K562 (cell line): ENCODE data around the gene CLIP1. TPM values are rescaled to one million over a fixed set of nuclear protein-coding genes. Genes with fewer than 3 reads are reported as not detected.

Experiments used
- ATAC-seq: fragments of 200-7000 bp; cut with Tn5 transposase; 3 replicates; pipeline ENCODE4 v1.9.1; 2020; ENCODE audit warnings: moderate library complexity
- BruUV-seq: library from RNA; stranded (reverse); fragments of 400-500 nt; replicated peaks from 2 replicates; lab custom pipeline; 2021; lab: Mats Ljungman, UMichigan
- CTCF ChIA-PET: fragments of 300-600 bp; formaldehyde crosslinking; extraction: SDS; loops from one replicate; lab custom pipeline; 2021; ENCODE audit warnings: low intra/inter-chr PET ratio; lab: Yijun Ruan, JAX
- POLR2A ChIA-PET: fragments of 300-600, 350-650 bp; sonication (Branson Sonifier 250); formaldehyde crosslinking; extraction: SDS; loops from one replicate; lab custom pipeline; 2021; ENCODE audit warnings: antibody characterized with exemption, inconsistent platforms; lab: Yijun Ruan, JAX
- DNase-seq, 4 experiments: peaks; one replicate each; pipeline versions ENCODE4 v3.0.0 to v3.0.0-alpha.2; 2011 to 2018; ENCODE audit warnings: low spot score in 3 of 4, mixed read lengths in 3 of 4; ENCODE audit errors: extremely low read depth in 1 of 4
- FAIRE-seq: peaks from 2 replicates; lab custom pipeline; 2011; peaks lifted over from hg19 to GRCh38; lab: Jason Lieb, UNC
- H2AFZ ChIP-seq: 2 replicates; pipeline ENCODE4 v1.6.0; 2011; ENCODE audit warnings: low read depth, low read length, control low read depth, inconsistent platforms
- H3K27ac ChIP-seq: fragments of 200-600 bp; 3 replicates; pipeline ENCODE4 v1.8.0; 2011; ENCODE audit warnings: low read depth, mild to moderate bottlenecking, control low read depth, inconsistent platforms, low read length, moderate library complexity, mixed read lengths; ENCODE audit errors: extremely low read depth
- H3K27me3 ChIP-seq, 2 experiments: fragments of 300-600 bp in 1 of 2; 2 replicates in 1 of 2; 3 replicates in 1 of 2; pipeline versions ENCODE4 v1.6.0 to v1.8.0; 2011; ENCODE audit warnings: inconsistent platforms in 2 of 2, low read length in 2 of 2, mild to moderate bottlenecking in 1 of 2, mixed read lengths in 1 of 2, moderate library complexity in 1 of 2; ENCODE audit not compliant: control insufficient read depth in 2 of 2, insufficient read depth in 2 of 2
- H3K36me3 ChIP-seq: fragments of 300-600 bp; 3 replicates; pipeline ENCODE4 v1.8.0; 2011; ENCODE audit warnings: mild to moderate bottlenecking, low read length, inconsistent platforms; ENCODE audit not compliant: control insufficient read depth, insufficient read depth
- H3K4me1 ChIP-seq, 2 experiments: fragments of 200-600 bp in 1 of 2; replicated peaks in 1 of 2; 2 replicates in 1 of 2; 3 replicates in 1 of 2; pipeline versions ENCODE4 v1.5.1 to v1.8.0; 2011; ENCODE audit warnings: inconsistent platforms in 2 of 2, low read length in 2 of 2, mild to moderate bottlenecking in 1 of 2, mixed read lengths in 1 of 2, moderate library complexity in 1 of 2; ENCODE audit not compliant: control insufficient read depth in 2 of 2, insufficient read depth in 2 of 2
- H3K4me2 ChIP-seq: 2 replicates; pipeline ENCODE4 v1.6.1; 2011; ENCODE audit warnings: low read length, control low read depth, inconsistent platforms, mixed read lengths; ENCODE audit not compliant: insufficient read depth
- H3K4me3 ChIP-seq: fragments of 200-600 bp; sonication (generic), shearing (Covaris generic); 2 replicates; pipeline ENCODE4 v1.5.1; 2016; ENCODE audit warnings: control low read depth, inconsistent platforms
- H3K79me2 ChIP-seq: fragments of 200-600 bp; 3 replicates; pipeline ENCODE4 v1.8.0; 2011; ENCODE audit warnings: low read length, inconsistent platforms; ENCODE audit not compliant: control insufficient read depth, insufficient read depth
- H3K9ac ChIP-seq, 2 experiments: 2 replicates each; pipeline versions ENCODE4 v1.6.0 to v1.6.1; 2011; ENCODE audit warnings: low read depth in 2 of 2, low read length in 2 of 2, control low read depth in 1 of 2, inconsistent platforms in 1 of 2, mild to moderate bottlenecking in 1 of 2, mixed read lengths in 1 of 2; ENCODE audit not compliant: insufficient read depth in 1 of 2
- H3K9me1 ChIP-seq: one replicate; pipeline ENCODE4 v1.6.0; 2011; ENCODE audit warnings: inconsistent platforms, mild to moderate bottlenecking, low read length, moderate library complexity; ENCODE audit not compliant: control insufficient read depth, insufficient read depth
- H3K9me3 ChIP-seq: replicated peaks from 2 replicates; pipeline ENCODE4 v1.5.1; 2011; ENCODE audit warnings: low read depth, low read length, inconsistent platforms; ENCODE audit not compliant: control insufficient read depth, insufficient read depth
- H4K20me1 ChIP-seq: replicated peaks from 2 replicates; pipeline ENCODE4 v1.6.1; 2011; ENCODE audit warnings: low read length, inconsistent platforms, mixed read lengths; ENCODE audit not compliant: control insufficient read depth, insufficient read depth
- CBX3 ChIP-seq, 2 experiments: IDR thresholded peaks; 1 replicate in 1 of 2; 2 replicates in 1 of 2; pipeline ENCODE4 v1.6.1; 2012; ENCODE audit warnings: inconsistent platforms in 2 of 2, low read length in 2 of 2, borderline replicate concordance in 1 of 2, control low read depth in 1 of 2
- CREM ChIP-seq: IDR thresholded peaks from 2 replicates; pipeline ENCODE4 v1.6.1; 2014; ENCODE audit warnings: antibody characterized with exemption, low read depth
- ESRRA ChIP-seq: fragments of 450-650 bp; IDR thresholded peaks from 2 replicates; pipeline ENCODE4 v1.6.1; 2014; ENCODE audit warnings: low read depth, mild to moderate bottlenecking, moderate library complexity, borderline replicate concordance
- KDM1A ChIP-seq, 2 experiments: fragments of 450-650 bp; IDR thresholded peaks; 2 replicates each; pipeline ENCODE4 v1.6.1; 2016; ENCODE audit warnings: mild to moderate bottlenecking in 2 of 2
- POLR2H ChIP-seq: IDR thresholded peaks from 2 replicates; pipeline ENCODE4 v1.6.1; 2016; ENCODE audit warnings: missing genetic modification characterization, low read depth, mild to moderate bottlenecking, control low read depth, missing compliant biosample characterization, moderate library complexity
- TAF7 ChIP-seq: fragments of 450-650 bp; IDR thresholded peaks from 2 replicates; pipeline ENCODE4 v1.6.1; 2016; ENCODE audit warnings: missing genetic modification characterization, missing compliant biosample characterization
- TAL1 ChIP-seq: fragments of 450-650 bp; IDR thresholded peaks from 2 replicates; pipeline ENCODE4 v1.6.1; 2016; ENCODE audit warnings: mild to moderate bottlenecking
- ZKSCAN1 ChIP-seq: fragments of 150-350 bp; IDR thresholded peaks from 2 replicates; pipeline ENCODE4 v1.6.1; 2016; ENCODE audit warnings: low read depth, low read length
- ZNF121 ChIP-seq: sonication (generic); formaldehyde crosslinking; conservative IDR thresholded peaks from 2 replicates; pipeline ENCODE4 v1.8.0; 2022; ENCODE audit warnings: missing genetic modification reagents
- ZNF134 ChIP-seq: fragments of 250-450 bp; sonication (Bioruptor Pico); conservative IDR thresholded peaks from 2 replicates; pipeline ENCODE4 v1.4.0; 2020
- ZNF384 ChIP-seq: IDR thresholded peaks from 2 replicates; pipeline ENCODE4 v1.6.1; 2012; ENCODE audit warnings: low read depth, low read length, improper control_type of control experiment
- ZNF57 ChIP-seq: fragments of 450-650 bp; formaldehyde crosslinking; IDR thresholded peaks from 2 replicates; pipeline ENCODE4 v1.4.0; 2020; ENCODE audit warnings: mild to moderate bottlenecking, moderate library complexity
- ZNF785 ChIP-seq: fragments of 250-450 bp; sonication (Bioruptor Pico); IDR thresholded peaks from 2 replicates; pipeline ENCODE4 v1.4.0; 2020; ENCODE audit warnings: mild to moderate bottlenecking
- WGBS: fragments of 100-300 bp; shearing (Covaris generic); methylation state at CpG from one replicate; pipeline ENCODE4 v1.1.6; 2016; ENCODE audit warnings: low coverage, mixed read lengths; ENCODE audit not compliant: insufficient coverage; ENCODE audit errors: missing lambda C conversion rate; 5-methylcytosine and 5-hydroxymethylcytosine counted together
- in situ Hi-C: fragments of 300-500 bp; cut with MboI; formaldehyde crosslinking; loops from 4 replicates; pipeline ENCODE4 v1.15.0; 2018; ENCODE audit warnings: inconsistent platforms, mixed read lengths
- intact Hi-C: fragments of 100-400 bp; cut with micrococcal nuclease; formaldehyde crosslinking; loops from 2 replicates; pipeline ENCODE4 v1.14.2; 2022
- polyA plus RNA-seq, 8 experiments: library from polyadenylated mRNA; depleted of rRNA in 4 of 8; stranded (reverse) in 5 of 8; unstranded in 3 of 8; fragments of >200 nt; fragmentation: Nextera tagmentation in 2 of 8; fragmentation: Illumina TruSeq in 1 of 8; extraction: Ambion mirVana in 2 of 8; extraction: Trizol in 1 of 8; gene quantifications; 2 replicates each; pipeline versions ENCODE4 v1.2.1 to v1.2.3, GENCODE V29; 2011 to 2014; ENCODE audit warnings: inconsistent platforms in 1 of 8, missing spikeins in 1 of 8
- total RNA-seq, 7 experiments: library from RNA; depleted of rRNA in 6 of 7; stranded (reverse); fragments of >200 nt in 6 of 7; fragmentation: Illumina TruSeq in 2 of 7; extraction: Trizol in 2 of 7; gene quantifications; 2 replicates each; pipeline versions ENCODE4 v1.2.1 to v1.2.3, GENCODE V29; 2011 to 2021; ENCODE audit warnings: low replicate concordance in 1 of 7
- TF ChIP-seq, protein P1 (sequence below), 2 experiments: IDR thresholded peaks; 2 replicates each; pipeline ENCODE4 v1.6.1; 2012; ENCODE audit warnings: improper control_type of control experiment in 2 of 2, low read depth in 2 of 2, low read length in 2 of 2, borderline replicate concordance in 1 of 2
- TF ChIP-seq, protein P2 (sequence below): sonication (generic); formaldehyde crosslinking; IDR thresholded peaks from 2 replicates; pipeline ENCODE4 v1.5.0; 2020; ENCODE audit warnings: missing genetic modification reagents
- TF ChIP-seq, protein P3 (sequence below): sonication (generic); formaldehyde crosslinking; IDR thresholded peaks from 2 replicates; pipeline ENCODE4 v1.8.0; 2023; ENCODE audit warnings: mild to moderate bottlenecking, missing genetic modification reagents

Gene CLIP1
- total and polyA plus RNA-seq, 9 of the 15 experiments (the other 6 are each of a cell fraction or from before 2014, with no cell fraction given) = 5.8 to 33.9 (median 27.6) TPM

DNA sequence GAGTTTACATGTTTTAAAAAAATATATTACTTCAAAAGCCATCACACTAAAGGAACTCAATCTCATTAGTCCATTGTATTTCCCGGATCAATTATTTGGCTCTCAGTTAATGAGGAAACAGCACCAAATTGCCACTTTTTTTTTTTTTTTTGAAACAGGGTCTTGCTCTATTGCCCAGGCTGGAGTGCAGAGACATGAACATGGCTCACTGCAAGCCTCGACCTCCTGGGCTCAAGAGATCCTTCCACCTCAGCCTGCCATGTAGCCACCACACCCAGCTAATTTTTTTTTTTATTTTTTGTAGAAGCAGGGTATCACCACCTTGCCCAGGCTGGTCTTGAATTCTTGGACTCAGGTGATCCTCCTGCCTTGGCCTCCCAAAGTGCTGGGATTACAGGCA, 77.4 kb downstream of the CLIP1 start:
- no peaks in the 10 kb centered on the region for H4K20me1 ChIP-seq
- DNase-seq (no peak), FAIRE-seq (no peak), ATAC-seq (no peak)
- 71% methylated on average over 2 of the region's 2 CpGs for WGBS
- H3K36me3 ChIP-seq = peaks cover 14% of the 10 kb centered on the region; the same call in 2 of the 3 replicates
- no peak overlapping the region for H3K4me2 ChIP-seq
- H3K27me3 ChIP-seq = no peaks in the 10 kb centered on the region
- POLR2A ChIA-PET = interaction anchor here (1.0 kb wide), 1 partner anchor 78 kb away, joined by 3 read pairs; no protein-coding TSS in a partner anchor
- H3K9ac ChIP-seq = no peak overlapping the region
- no peaks in the 10 kb centered on the region for H3K9me1 ChIP-seq
- no peaks in the 10 kb centered on the region for H3K9me3 ChIP-seq
- TF ChIP-seq, protein P1, sequence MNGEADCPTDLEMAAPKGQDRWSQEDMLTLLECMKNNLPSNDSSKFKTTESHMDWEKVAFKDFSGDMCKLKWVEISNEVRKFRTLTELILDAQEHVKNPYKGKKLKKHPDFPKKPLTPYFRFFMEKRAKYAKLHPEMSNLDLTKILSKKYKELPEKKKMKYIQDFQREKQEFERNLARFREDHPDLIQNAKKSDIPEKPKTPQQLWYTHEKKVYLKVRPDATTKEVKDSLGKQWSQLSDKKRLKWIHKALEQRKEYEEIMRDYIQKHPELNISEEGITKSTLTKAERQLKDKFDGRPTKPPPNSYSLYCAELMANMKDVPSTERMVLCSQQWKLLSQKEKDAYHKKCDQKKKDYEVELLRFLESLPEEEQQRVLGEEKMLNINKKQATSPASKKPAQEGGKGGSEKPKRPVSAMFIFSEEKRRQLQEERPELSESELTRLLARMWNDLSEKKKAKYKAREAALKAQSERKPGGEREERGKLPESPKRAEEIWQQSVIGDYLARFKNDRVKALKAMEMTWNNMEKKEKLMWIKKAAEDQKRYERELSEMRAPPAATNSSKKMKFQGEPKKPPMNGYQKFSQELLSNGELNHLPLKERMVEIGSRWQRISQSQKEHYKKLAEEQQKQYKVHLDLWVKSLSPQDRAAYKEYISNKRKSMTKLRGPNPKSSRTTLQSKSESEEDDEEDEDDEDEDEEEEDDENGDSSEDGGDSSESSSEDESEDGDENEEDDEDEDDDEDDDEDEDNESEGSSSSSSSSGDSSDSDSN (IDR thresholded peaks at IDR 0.05; ENCODE audit: borderline replicate concordance in 1 of 2, low read depth in 2 of 2, low read length in 2 of 2) = no peak
- TF ChIP-seq, protein P2, sequence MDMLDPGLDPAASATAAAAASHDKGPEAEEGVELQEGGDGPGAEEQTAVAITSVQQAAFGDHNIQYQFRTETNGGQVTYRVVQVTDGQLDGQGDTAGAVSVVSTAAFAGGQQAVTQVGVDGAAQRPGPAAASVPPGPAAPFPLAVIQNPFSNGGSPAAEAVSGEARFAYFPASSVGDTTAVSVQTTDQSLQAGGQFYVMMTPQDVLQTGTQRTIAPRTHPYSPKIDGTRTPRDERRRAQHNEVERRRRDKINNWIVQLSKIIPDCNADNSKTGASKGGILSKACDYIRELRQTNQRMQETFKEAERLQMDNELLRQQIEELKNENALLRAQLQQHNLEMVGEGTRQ (CRISPR knock-in tag) = no peak
- TF ChIP-seq ESRRA (no peak), ZNF134 (no peak), CREM (no peak), ZNF57 (CRISPR knock-in tag) (no peak), CBX3 (IDR thresholded peaks at IDR 0.05; ENCODE audit: borderline replicate concordance in 1 of 2, low read length in 2 of 2) (no peak), ZKSCAN1 (no peak), KDM1A (IDR thresholded peaks at IDR 0.05) (no peak), ZNF785 (CRISPR knock-in tag) (no peak), ZNF384 (peak; percentile 33; the same call in 1 of the 2 replicates), TAF7 (tag) (no peak), POLR2H (tag) (no peak), ZNF121 (peak; percentile 82), TAL1 (no peak)
- TF ChIP-seq, protein P3, sequence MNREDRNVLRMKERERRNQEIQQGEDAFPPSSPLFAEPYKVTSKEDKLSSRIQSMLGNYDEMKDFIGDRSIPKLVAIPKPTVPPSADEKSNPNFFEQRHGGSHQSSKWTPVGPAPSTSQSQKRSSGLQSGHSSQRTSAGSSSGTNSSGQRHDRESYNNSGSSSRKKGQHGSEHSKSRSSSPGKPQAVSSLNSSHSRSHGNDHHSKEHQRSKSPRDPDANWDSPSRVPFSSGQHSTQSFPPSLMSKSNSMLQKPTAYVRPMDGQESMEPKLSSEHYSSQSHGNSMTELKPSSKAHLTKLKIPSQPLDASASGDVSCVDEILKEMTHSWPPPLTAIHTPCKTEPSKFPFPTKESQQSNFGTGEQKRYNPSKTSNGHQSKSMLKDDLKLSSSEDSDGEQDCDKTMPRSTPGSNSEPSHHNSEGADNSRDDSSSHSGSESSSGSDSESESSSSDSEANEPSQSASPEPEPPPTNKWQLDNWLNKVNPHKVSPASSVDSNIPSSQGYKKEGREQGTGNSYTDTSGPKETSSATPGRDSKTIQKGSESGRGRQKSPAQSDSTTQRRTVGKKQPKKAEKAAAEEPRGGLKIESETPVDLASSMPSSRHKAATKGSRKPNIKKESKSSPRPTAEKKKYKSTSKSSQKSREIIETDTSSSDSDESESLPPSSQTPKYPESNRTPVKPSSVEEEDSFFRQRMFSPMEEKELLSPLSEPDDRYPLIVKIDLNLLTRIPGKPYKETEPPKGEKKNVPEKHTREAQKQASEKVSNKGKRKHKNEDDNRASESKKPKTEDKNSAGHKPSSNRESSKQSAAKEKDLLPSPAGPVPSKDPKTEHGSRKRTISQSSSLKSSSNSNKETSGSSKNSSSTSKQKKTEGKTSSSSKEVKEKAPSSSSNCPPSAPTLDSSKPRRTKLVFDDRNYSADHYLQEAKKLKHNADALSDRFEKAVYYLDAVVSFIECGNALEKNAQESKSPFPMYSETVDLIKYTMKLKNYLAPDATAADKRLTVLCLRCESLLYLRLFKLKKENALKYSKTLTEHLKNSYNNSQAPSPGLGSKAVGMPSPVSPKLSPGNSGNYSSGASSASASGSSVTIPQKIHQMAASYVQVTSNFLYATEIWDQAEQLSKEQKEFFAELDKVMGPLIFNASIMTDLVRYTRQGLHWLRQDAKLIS = no peak
- H3K79me2 ChIP-seq = no peaks in the 10 kb centered on the region
- no TSS peak for BruUV-seq
- H2AFZ ChIP-seq = no peak overlapping the region
- in situ Hi-C loops (no loop called here), intact Hi-C loops (no loop called here)
- H3K27ac ChIP-seq = no peak overlapping the region
- CTCF ChIA-PET = no interaction called here
- H3K4me3 ChIP-seq = no peak overlapping the region
- peaks cover 3 to 10% of the 10 kb centered on the region in 2 experiments; a peak in 2 of 5 replicates for H3K4me1 ChIP-seq
